HepG2 (cell line): ENCODE results near the gene SLCO1C1. TPM values are rescaled to one million over a fixed set of nuclear protein-coding genes. Genes with fewer than 3 reads are reported as not detected.

Experiments
- CAMTA2 ChIP-seq: sonication (generic); formaldehyde crosslinking; IDR thresholded peaks from 2 replicates; pipeline ENCODE4 v1.4.0; 2020; ENCODE audit warnings: mild to moderate bottlenecking, missing genetic modification reagents, borderline replicate concordance
- CBX2 ChIP-seq, 2 experiments: fragments of 200-600 bp in 1 of 2; sonication (generic); formaldehyde crosslinking in 1 of 2; IDR thresholded peaks; 2 replicates each; pipeline versions ENCODE4 v1.7.0 to v1.8.1; 2018 to 2022; ENCODE audit warnings: low read depth in 2 of 2, low read length in 1 of 2, mild to moderate bottlenecking in 1 of 2, missing genetic modification reagents in 1 of 2
- ELF3 ChIP-seq: IDR thresholded peaks from 2 replicates; pipeline ENCODE4 v1.6.1; 2016; ENCODE audit warnings: missing genetic modification reagents, missing compliant biosample characterization
- GFI1 ChIP-seq: sonication (generic); formaldehyde crosslinking; IDR thresholded peaks from 2 replicates; pipeline ENCODE4 v1.5.0; 2020; ENCODE audit warnings: missing genetic modification reagents, mild to moderate bottlenecking, borderline replicate concordance
- HNF4A ChIP-seq: sonication (generic); formaldehyde crosslinking; IDR thresholded peaks from 2 replicates; pipeline ENCODE4 v1.4.0; 2020; ENCODE audit warnings: missing genetic modification reagents
- NBN ChIP-seq: fragments of 450-650 bp; conservative IDR thresholded peaks from 2 replicates; pipeline ENCODE4 v1.6.1; 2017
- PCBP2 ChIP-seq: fragments of 200-400 bp; formaldehyde crosslinking; optimal IDR thresholded peaks from 2 replicates; pipeline ENCODE3; 2018; ENCODE audit warnings: low read length, low read depth; ENCODE audit not compliant: poor library complexity, severe bottlenecking
- PHF21A ChIP-seq: sonication (generic); formaldehyde crosslinking; IDR thresholded peaks from 2 replicates; pipeline ENCODE4 v1.5.0; 2020; ENCODE audit warnings: mild to moderate bottlenecking, missing genetic modification reagents
- RBM39 ChIP-seq: fragments of 200-400 bp; formaldehyde crosslinking; IDR thresholded peaks from one replicate; pipeline ENCODE4 v1.6.1; 2018; ENCODE audit warnings: antibody characterized with exemption, mild to moderate bottlenecking, low read depth, low read length; ENCODE audit not compliant: poor library complexity, severe bottlenecking
- SALL1 ChIP-seq: sonication (generic); formaldehyde crosslinking; IDR thresholded peaks from 2 replicates; pipeline ENCODE4 v1.8.0; 2022; ENCODE audit warnings: mild to moderate bottlenecking, missing genetic modification reagents
- SIN3B ChIP-seq: fragments of 150-350 bp; IDR thresholded peaks from 2 replicates; pipeline ENCODE4 v1.6.1; 2014; ENCODE audit warnings: low read length
- SIX4 ChIP-seq: sonication (generic); formaldehyde crosslinking; IDR thresholded peaks from 2 replicates; pipeline ENCODE4 v1.4.0; 2020; ENCODE audit warnings: missing genetic modification reagents
- SMAD3 ChIP-seq: sonication (generic); formaldehyde crosslinking; IDR thresholded peaks from 2 replicates; pipeline ENCODE4 v1.4.0; 2020; ENCODE audit warnings: missing genetic modification reagents
- SPEN ChIP-seq: sonication (generic); formaldehyde crosslinking; IDR thresholded peaks from 2 replicates; pipeline ENCODE4 v1.5.1; 2020; ENCODE audit warnings: low read depth, mild to moderate bottlenecking, missing genetic modification reagents
- ZNF10 ChIP-seq: sonication (generic); formaldehyde crosslinking; IDR thresholded peaks from 2 replicates; pipeline ENCODE4 v1.4.0; 2020; ENCODE audit warnings: mild to moderate bottlenecking, low read depth, missing genetic modification reagents, borderline replicate concordance
- ZNF432 ChIP-seq: sonication (generic); formaldehyde crosslinking; IDR thresholded peaks from 2 replicates; pipeline ENCODE4 v1.5.0; 2020; ENCODE audit warnings: missing genetic modification reagents, mild to moderate bottlenecking, borderline replicate concordance
- ZNF468 ChIP-seq: sonication (generic); formaldehyde crosslinking; IDR thresholded peaks from 2 replicates; pipeline ENCODE4 v1.8.0; 2022; ENCODE audit warnings: mild to moderate bottlenecking, moderate library complexity, missing genetic modification reagents
- ZNF543 ChIP-seq: sonication (generic); formaldehyde crosslinking; IDR thresholded peaks from 2 replicates; pipeline ENCODE4 v1.4.0; 2020; ENCODE audit warnings: mild to moderate bottlenecking, missing genetic modification reagents
- ZNF547 ChIP-seq: sonication (generic); formaldehyde crosslinking; IDR thresholded peaks from 2 replicates; pipeline ENCODE4 v1.5.1; 2020; ENCODE audit warnings: mild to moderate bottlenecking, missing genetic modification reagents
- ZNF644 ChIP-seq: IDR thresholded peaks from 2 replicates; pipeline ENCODE4 v1.6.1; 2016; ENCODE audit warnings: low read depth
- ZNF747 ChIP-seq: sonication (generic); formaldehyde crosslinking; IDR thresholded peaks from 2 replicates; pipeline ENCODE4 v1.8.1; 2023; ENCODE audit warnings: missing genetic modification reagents, mild to moderate bottlenecking, borderline replicate concordance
- polyA plus RNA-seq, 8 experiments: library from polyadenylated mRNA; depleted of rRNA in 3 of 8; stranded (reverse) in 7 of 8; unstranded in 1 of 8; fragments of >200 nt; fragmentation: Illumina TruSeq in 4 of 8; extraction: Trizol in 4 of 8; gene quantifications; 2 replicates each; pipeline versions ENCODE4 v1.2.1 to v1.2.3, GENCODE V29; 2011 to 2016; ENCODE audit warnings: low read depth in 4 of 8, missing spikeins in 1 of 8, mixed read lengths in 1 of 8; ENCODE audit not compliant: insufficient read depth in 1 of 8
- total RNA-seq, 5 experiments: library from RNA; depleted of rRNA; stranded (reverse); fragments of >200 nt; fragmentation: Illumina TruSeq; extraction: Trizol; gene quantifications; 2 replicates each; pipeline ENCODE4 v1.2.3, GENCODE V29; 2016; ENCODE audit warnings: low read depth in 1 of 5
- TF ChIP-seq, protein P1 (sequence below): IDR thresholded peaks from 2 replicates; pipeline ENCODE4 v1.6.1; 2016; ENCODE audit warnings: low read depth, missing genetic modification reagents, missing compliant biosample characterization
- TF ChIP-seq, protein P2 (sequence below): IDR thresholded peaks from 2 replicates; pipeline ENCODE4 v1.6.1; 2016; ENCODE audit warnings: low read depth
- TF ChIP-seq, protein P3 (sequence below): IDR thresholded peaks from 2 replicates; pipeline ENCODE4 v1.6.1; 2018; ENCODE audit warnings: missing genetic modification reagents, mild to moderate bottlenecking, missing compliant biosample characterization

SLCO1C1 gene
- total and polyA plus RNA-seq, 2 of the 13 experiments (the other 11 are each of a cell fraction or from before 2014, with no cell fraction given), result not detected

DNA sequence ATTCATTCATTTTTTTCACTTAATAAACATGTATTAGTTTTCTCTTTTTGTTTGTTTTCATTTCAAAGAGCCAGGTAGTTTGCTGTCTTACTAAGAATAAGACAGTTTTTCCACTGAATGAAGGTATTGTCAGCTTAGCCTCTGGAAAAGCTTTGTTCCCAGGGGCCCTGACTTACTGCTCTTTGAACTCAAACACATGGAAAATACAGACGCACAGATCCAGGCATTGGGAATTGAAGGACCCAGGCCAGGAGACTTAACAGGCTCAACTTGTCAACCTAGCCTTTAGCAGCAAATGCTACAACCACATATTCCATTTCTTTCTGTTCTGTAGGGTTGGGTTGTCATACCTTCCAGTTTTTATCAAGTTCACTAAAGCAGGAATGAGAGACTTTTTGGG, 38.5 kb upstream of the SLCO1C1 start (continued):
- TF ChIP-seq, protein P1, sequence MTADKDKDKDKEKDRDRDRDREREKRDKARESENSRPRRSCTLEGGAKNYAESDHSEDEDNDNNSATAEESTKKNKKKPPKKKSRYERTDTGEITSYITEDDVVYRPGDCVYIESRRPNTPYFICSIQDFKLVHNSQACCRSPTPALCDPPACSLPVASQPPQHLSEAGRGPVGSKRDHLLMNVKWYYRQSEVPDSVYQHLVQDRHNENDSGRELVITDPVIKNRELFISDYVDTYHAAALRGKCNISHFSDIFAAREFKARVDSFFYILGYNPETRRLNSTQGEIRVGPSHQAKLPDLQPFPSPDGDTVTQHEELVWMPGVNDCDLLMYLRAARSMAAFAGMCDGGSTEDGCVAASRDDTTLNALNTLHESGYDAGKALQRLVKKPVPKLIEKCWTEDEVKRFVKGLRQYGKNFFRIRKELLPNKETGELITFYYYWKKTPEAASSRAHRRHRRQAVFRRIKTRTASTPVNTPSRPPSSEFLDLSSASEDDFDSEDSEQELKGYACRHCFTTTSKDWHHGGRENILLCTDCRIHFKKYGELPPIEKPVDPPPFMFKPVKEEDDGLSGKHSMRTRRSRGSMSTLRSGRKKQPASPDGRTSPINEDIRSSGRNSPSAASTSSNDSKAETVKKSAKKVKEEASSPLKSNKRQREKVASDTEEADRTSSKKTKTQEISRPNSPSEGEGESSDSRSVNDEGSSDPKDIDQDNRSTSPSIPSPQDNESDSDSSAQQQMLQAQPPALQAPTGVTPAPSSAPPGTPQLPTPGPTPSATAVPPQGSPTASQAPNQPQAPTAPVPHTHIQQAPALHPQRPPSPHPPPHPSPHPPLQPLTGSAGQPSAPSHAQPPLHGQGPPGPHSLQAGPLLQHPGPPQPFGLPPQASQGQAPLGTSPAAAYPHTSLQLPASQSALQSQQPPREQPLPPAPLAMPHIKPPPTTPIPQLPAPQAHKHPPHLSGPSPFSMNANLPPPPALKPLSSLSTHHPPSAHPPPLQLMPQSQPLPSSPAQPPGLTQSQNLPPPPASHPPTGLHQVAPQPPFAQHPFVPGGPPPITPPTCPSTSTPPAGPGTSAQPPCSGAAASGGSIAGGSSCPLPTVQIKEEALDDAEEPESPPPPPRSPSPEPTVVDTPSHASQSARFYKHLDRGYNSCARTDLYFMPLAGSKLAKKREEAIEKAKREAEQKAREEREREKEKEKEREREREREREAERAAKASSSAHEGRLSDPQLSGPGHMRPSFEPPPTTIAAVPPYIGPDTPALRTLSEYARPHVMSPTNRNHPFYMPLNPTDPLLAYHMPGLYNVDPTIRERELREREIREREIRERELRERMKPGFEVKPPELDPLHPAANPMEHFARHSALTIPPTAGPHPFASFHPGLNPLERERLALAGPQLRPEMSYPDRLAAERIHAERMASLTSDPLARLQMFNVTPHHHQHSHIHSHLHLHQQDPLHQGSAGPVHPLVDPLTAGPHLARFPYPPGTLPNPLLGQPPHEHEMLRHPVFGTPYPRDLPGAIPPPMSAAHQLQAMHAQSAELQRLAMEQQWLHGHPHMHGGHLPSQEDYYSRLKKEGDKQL (CRISPR knock-in tag), result no peak
- TF ChIP-seq ZNF644 (CRISPR knock-in tag), result peak; percentile 91
- no peak for TF ChIP-seq SIN3B
- TF ChIP-seq ELF3 (CRISPR knock-in tag), result peak; percentile 40; the same call in 1 of the 2 replicates
- peak; percentile 94 for TF ChIP-seq HNF4A (CRISPR knock-in tag)
- TF ChIP-seq NBN, result no peak
- TF ChIP-seq, protein P2, sequence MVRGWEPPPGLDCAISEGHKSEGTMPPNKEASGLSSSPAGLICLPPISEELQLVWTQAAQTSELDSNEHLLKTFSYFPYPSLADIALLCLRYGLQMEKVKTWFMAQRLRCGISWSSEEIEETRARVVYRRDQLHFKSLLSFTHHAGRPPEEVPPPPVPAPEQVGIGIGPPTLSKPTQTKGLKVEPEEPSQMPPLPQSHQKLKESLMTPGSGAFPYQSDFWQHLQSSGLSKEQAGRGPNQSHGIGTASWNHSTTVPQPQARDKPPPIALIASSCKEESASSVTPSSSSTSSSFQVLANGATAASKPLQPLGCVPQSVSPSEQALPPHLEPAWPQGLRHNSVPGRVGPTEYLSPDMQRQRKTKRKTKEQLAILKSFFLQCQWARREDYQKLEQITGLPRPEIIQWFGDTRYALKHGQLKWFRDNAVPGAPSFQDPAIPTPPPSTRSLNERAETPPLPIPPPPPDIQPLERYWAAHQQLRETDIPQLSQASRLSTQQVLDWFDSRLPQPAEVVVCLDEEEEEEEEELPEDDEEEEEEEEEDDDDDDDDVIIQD (CRISPR knock-in tag), result peak; percentile 61
- TF ChIP-seq PCBP2, result no peak
- TF ChIP-seq SALL1, result peak; percentile 83
- no peak for TF ChIP-seq ZNF468 (CRISPR knock-in tag)
- no peak for TF ChIP-seq ZNF747
- no peak for TF ChIP-seq SMAD3
- peak; percentile 59; the same call in 1 of the 2 replicates for TF ChIP-seq PHF21A (CRISPR knock-in tag)
- TF ChIP-seq, protein P3, sequence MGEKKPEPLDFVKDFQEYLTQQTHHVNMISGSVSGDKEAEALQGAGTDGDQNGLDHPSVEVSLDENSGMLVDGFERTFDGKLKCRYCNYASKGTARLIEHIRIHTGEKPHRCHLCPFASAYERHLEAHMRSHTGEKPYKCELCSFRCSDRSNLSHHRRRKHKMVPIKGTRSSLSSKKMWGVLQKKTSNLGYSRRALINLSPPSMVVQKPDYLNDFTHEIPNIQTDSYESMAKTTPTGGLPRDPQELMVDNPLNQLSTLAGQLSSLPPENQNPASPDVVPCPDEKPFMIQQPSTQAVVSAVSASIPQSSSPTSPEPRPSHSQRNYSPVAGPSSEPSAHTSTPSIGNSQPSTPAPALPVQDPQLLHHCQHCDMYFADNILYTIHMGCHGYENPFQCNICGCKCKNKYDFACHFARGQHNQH (CRISPR knock-in tag), result peak; percentile 61; the same call in 1 of the 2 replicates
- TF ChIP-seq ZNF432 (CRISPR knock-in tag), result no peak
- TF ChIP-seq ZNF543 (CRISPR knock-in tag), result no peak
- no peak for TF ChIP-seq ZNF10 (CRISPR knock-in tag)
- no peak for TF ChIP-seq RBM39
- peak; percentile 69; the same call in 1 of the 2 replicates for TF ChIP-seq SIX4 (CRISPR knock-in tag)
- TF ChIP-seq ZNF547 (CRISPR knock-in tag), result no peak
- no peak for TF ChIP-seq CBX2 (IDR thresholded peaks at IDR 0.05; ENCODE audit: low read depth, low read length)
- no peak for TF ChIP-seq CBX2 (CRISPR knock-in tag; IDR thresholded peaks at IDR 0.05; ENCODE audit: low read depth)
- TF ChIP-seq GFI1 (CRISPR knock-in tag), result no peak
- TF ChIP-seq SPEN (CRISPR knock-in tag), result peak; percentile 24; the same call in 1 of the 2 replicates
- no peak for TF ChIP-seq CAMTA2 (CRISPR knock-in tag)
